Psoas muscle (tissue), 8 donors: ENCODE measurements around the gene ABLIM2. TPM values are rescaled to one million over a fixed set of nuclear protein-coding genes. Genes with fewer than 3 reads are reported as not detected.
"Not testable (repeated sequence)": the region's sequence is repeated elsewhere in the genome, so short reads cannot be mapped to it uniquely, and the experiment has no call there.

Source experiments
- ATAC-seq, 4 donors: fragments of 200-7000 bp; cut with Tn5 transposase; one replicate each; pipeline ENCODE4 v1.9.1; 2020; ENCODE audit warnings: moderate library complexity in 3 of 4, mild to moderate bottlenecking in 2 of 4
- DNase-seq, 2 donors: peaks; one replicate each; pipeline ENCODE4 v3.0.0-alpha.2; 2020
- H3K27ac ChIP-seq: fragments of 200-600 bp; one replicate; pipeline ENCODE4 v1.8.0; 2022
- H3K27me3 ChIP-seq, 3 donors: fragments of 200-600 bp in 1 of 3; one replicate each; pipeline versions ENCODE4 v1.6.1 to v1.8.0; 2013 to 2022; ENCODE audit warnings: low read length in 2 of 3, mild to moderate bottlenecking in 2 of 3, moderate library complexity in 1 of 3; ENCODE audit not compliant: insufficient read depth in 3 of 3
- H3K36me3 ChIP-seq, 2 donors: fragments of 200-600 bp in 1 of 2; one replicate each; pipeline versions ENCODE4 v1.6.1 to v1.8.0; 2013 to 2022; ENCODE audit warnings: low read depth in 1 of 2, mild to moderate bottlenecking in 1 of 2, moderate library complexity in 1 of 2; ENCODE audit not compliant: insufficient read depth in 1 of 2
- H3K4me1 ChIP-seq: fragments of 200-600 bp; one replicate; pipeline ENCODE4 v1.8.0; 2022
- H3K4me3 ChIP-seq: fragments of 200-600 bp; one replicate; pipeline ENCODE4 v1.8.0; 2022; ENCODE audit warnings: mild to moderate bottlenecking
- H3K9me3 ChIP-seq: fragments of 200-600 bp; one replicate; pipeline ENCODE4 v1.8.0; 2022
- WGBS, 3 donors: extraction: QIAGEN DNeasy Blood & Tissue Kit; methylation state at CpG; one replicate each; pipeline versions ENCODE4 v1.1.6 to v1.1.7; 2013; 5-methylcytosine and 5-hydroxymethylcytosine counted together
- intact Hi-C, 2 donors: fragments of 100-400 bp; cut with DNase I; formaldehyde crosslinking; loops; one replicate each; pipeline versions ENCODE4 v1.11.0 to v1.14.2; 2022
- polyA plus RNA-seq, 3 donors: library from polyadenylated mRNA; stranded (reverse); fragments of 200-250 nt; gene quantifications; one replicate each; pipeline ENCODE4 v1.2.3, GENCODE V29; 2013
- total RNA-seq, 4 donors: library from RNA; stranded (reverse); fragmentation: NEBNext Ultra II Directional in 2 of 4; extraction: Animal tissue kit (Norgen Biotek cat#: 25700) in 2 of 4; gene quantifications; one replicate each; pipeline versions ENCODE4 v1.2.1 to v1.2.4, GENCODE V29; 2021 to 2023
- TF ChIP-seq, protein P1 (sequence below): fragments of 200-600 bp; IDR thresholded peaks from one replicate; pipeline ENCODE4 v1.8.0; 2022; ENCODE audit warnings: antibody characterized with exemption
- donor health status: healthy with polysubstance abuse.
- donor health status: DM: no; HTN: no; CAD: no; lungs with moderate emphysema.
- donor health status: Bipolar disorder and iron deficiency.
- donor health status: healthy.
- donor health status: DM: yes; HTN: yes; CAD: no.
- donor health status: DM: no; HTN: no; CAD: no.
- donor health status: DM: no; HTN: no; CAD: no.
- donor health status: DM: yes; HTN: yes; CAD: no.

Gene ABLIM2
- total and polyA plus RNA-seq, 7 donors = 82.2 to 956 (median 292) TPM

DNA sequence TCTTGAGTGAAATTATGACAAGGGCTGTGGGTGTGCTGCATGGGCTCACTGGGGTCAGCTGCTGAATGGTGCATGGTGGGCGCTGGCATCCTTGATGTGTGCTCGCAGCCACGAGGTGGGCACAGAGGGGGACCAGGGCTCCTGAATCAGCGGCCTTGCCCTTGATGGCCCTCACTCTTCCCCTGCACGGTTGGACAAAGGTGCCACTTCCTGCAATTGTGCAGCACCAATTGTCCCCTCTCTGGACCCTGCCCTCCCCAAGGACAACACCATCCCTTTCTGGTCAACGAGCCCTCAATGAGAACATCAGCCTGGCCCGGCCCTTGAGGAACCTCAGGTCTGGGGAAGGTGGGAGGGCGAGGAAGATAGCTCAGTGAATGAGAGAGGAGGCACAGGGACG, 16.1 kb downstream of the ABLIM2 start:
- Histone ChIP-seq H3K27ac (peak overlapping the region; percentile 88), H3K27me3 (no peaks in the 10 kb centered on the region), H3K4me1 (peaks cover 61% of the 10 kb centered on the region), H3K36me3 (no peaks in the 10 kb centered on the region), H3K9me3 (no peaks in the 10 kb centered on the region), H3K4me3 (peak overlapping the region; percentile 12)
- ATAC-seq (no peak), DNase-seq (no peak)
- intact Hi-C loops = loop anchor here in 1 of 2 donors (2.0 kb wide), 1 partner anchor 18 kb away; no protein-coding TSS in a partner anchor
- WGBS, 3 donors = 56 to 71% (median 64%) methylated on average over 9 of the region's 9 CpGs
- TF ChIP-seq, protein P1, sequence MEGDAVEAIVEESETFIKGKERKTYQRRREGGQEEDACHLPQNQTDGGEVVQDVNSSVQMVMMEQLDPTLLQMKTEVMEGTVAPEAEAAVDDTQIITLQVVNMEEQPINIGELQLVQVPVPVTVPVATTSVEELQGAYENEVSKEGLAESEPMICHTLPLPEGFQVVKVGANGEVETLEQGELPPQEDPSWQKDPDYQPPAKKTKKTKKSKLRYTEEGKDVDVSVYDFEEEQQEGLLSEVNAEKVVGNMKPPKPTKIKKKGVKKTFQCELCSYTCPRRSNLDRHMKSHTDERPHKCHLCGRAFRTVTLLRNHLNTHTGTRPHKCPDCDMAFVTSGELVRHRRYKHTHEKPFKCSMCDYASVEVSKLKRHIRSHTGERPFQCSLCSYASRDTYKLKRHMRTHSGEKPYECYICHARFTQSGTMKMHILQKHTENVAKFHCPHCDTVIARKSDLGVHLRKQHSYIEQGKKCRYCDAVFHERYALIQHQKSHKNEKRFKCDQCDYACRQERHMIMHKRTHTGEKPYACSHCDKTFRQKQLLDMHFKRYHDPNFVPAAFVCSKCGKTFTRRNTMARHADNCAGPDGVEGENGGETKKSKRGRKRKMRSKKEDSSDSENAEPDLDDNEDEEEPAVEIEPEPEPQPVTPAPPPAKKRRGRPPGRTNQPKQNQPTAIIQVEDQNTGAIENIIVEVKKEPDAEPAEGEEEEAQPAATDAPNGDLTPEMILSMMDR = no peak

DNA sequence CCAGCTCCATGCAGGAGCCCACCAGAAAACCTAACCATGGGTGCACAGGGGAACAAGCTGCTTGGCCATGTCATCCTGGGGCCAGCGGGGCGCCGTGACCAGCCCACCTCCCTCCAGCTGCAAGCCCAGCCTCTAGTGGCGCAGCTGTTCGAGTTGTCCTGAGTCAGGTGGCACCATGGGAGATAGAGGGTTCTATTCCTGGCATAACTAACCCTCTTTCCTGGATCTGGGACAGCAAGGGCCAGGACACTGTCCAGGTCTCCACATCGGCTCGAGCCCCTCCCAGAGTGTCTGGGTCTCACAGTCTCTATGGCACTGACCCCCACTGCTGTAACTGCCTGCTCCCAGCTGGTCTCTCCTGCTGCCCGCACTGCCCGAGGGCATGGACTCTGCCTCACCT, 16.7 kb downstream of the ABLIM2 start:
- TF ChIP-seq, protein P1 = no peak
- peaks cover 59% of the 10 kb centered on the region for H3K4me1 ChIP-seq
- 17 to 31% (median 29%) methylated on average over 7 to 9 of the region's 9 CpGs for WGBS, 3 donors
- ATAC-seq (peak; percentile 33 to 56 (median 52)), DNase-seq (no peak)
- no peaks in the 10 kb centered on the region for H3K9me3 ChIP-seq
- no peaks in the 10 kb centered on the region for H3K36me3 ChIP-seq
- intact Hi-C loops = loop anchor here in 1 of 2 donors (2.0 kb wide), 1 partner anchor 17 kb away; no protein-coding TSS in a partner anchor
- no peaks in the 10 kb centered on the region for H3K27me3 ChIP-seq
- H3K4me3 ChIP-seq = peak overlapping the region; percentile 12
- peak overlapping the region; percentile 88 for H3K27ac ChIP-seq

DNA sequence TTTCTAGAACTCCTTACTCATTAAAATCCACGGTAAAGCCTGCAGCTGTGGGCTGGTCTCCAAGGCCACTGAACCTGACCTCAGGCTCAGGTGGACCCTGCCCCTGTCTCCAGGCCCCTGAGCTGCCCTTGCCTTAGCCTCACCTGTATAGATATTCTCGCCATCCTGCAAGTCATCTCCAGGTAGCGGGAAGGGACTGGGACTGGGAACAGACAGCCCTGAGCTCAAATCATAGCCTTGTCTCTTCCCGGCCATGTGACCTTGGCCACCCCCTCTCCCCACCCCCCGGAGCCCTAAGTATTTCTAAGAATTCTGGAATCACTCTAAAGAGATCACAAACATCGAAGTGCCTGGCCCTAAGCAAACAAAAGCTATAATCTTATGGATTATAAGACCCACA, 17.7 kb downstream of the ABLIM2 start:
- intact Hi-C loops = no loop called here
- TF ChIP-seq, protein P1 = no peak
- WGBS, 3 donors = 53 to 76% (median 61%) methylated on average over 6 of the region's 6 CpGs
- Histone ChIP-seq H3K27me3 (no peaks in the 10 kb centered on the region), H3K36me3 (no peaks in the 10 kb centered on the region), H3K4me3 (no peak overlapping the region), H3K9me3 (no peaks in the 10 kb centered on the region), H3K4me1 (peaks cover 49% of the 10 kb centered on the region), H3K27ac (peak overlapping the region; percentile 88)
- no peak for DNase-seq
- ATAC-seq = no peak

DNA sequence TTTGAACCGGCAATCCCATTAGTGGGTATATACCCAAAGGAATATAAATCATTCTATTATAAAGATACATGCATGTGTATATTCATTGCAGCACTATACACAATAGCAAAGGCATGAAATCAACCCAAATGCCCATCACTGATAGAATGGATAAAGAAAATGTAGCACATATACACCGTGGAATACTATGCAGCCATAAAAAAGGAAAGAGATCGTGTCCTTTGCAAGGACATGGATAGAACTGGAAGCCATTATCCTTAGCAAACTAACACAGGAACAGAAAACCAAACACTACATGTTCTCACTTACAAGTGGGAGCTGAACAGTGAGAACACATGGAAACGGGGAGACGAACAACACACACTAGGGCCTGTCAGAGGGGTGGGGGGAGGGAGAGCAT, 18.9 kb downstream of the ABLIM2 start:
- H3K36me3 ChIP-seq, intact Hi-C loops, H3K9me3 ChIP-seq, H3K27ac ChIP-seq, H3K27me3 ChIP-seq, ATAC-seq, DNase-seq, H3K4me3 ChIP-seq: not testable (repeated sequence)
- 96 to 98% (median 96%) methylated on average over 5 of the region's 5 CpGs for WGBS, 3 donors
- H3K4me1 ChIP-seq = peaks cover 41% of the 10 kb centered on the region

DNA sequence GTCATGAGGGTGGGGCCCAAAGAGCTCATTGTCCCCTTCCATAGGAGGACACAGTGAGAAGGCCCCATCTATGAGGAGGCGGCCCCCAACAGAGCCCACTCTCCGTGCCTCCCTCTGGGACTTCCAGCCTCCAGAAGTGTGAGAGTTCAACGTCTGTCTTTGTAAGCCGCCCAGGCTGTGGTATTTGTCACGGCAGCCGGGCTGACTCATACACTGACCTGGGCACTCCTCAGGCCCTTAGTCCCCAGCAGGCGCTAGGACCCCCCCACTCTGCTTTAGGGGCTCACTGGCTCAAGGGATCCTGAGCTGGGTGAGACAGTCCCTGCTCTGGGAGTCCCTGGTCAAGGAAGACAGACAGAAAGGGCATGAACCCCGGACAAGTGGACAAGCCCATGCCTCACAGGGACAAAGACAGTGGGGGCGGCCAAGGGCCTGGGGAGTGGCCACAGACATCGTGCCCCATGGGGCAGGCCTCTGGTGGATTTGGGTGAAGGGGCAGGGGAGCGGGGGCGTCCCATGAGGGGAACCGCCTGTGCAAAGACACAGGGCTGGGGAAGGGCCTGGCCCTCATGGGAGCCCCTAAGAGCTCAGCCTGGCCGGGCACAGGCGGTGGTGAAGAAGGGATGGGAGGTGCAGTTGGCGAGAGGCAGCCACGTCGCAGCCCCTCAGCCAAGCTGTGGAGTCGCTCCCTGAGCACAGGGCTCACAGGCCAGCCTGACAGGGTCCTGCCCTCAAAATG, 21.5 kb downstream of the ABLIM2 start:
- peak in 1 of 2 donors; percentile 37 for DNase-seq
- H3K9me3 ChIP-seq = no peaks in the 10 kb centered on the region
- peak in 3 of 4 donors; percentile 17 to 27 (median 18) for ATAC-seq
- H3K4me3 ChIP-seq = no peak overlapping the region
- 90 to 97% (median 95%) methylated on average over 19 of the region's 19 CpGs for WGBS, 3 donors
- no peaks in the 10 kb centered on the region for H3K27me3 ChIP-seq
- intact Hi-C loops = no loop called here
- TF ChIP-seq, protein P1 = no peak
- no peak overlapping the region for H3K27ac ChIP-seq
- no peaks in the 10 kb centered on the region for H3K36me3 ChIP-seq
- H3K4me1 ChIP-seq = peaks cover 17% of the 10 kb centered on the region
